KMS-11 (cell line): ENCODE measurements around the gene PRDM10.
"Not testable (repeated sequence)": the region's sequence is repeated elsewhere in the genome, so short reads cannot be mapped to it uniquely, and the experiment has no call there.

Experiments
- H2AFZ ChIP-seq: fragments of 200-600 bp; sonication (generic); 2 replicates; pipeline ENCODE4 v1.6.1; 2016; ENCODE audit warnings: antibody characterized with exemption, mixed run types, low read depth
- H3K27ac ChIP-seq: fragments of 200-600 bp; sonication (generic); 2 replicates; pipeline ENCODE4 v1.6.1; 2016; ENCODE audit warnings: mild to moderate bottlenecking, mixed run types
- H3K27me3 ChIP-seq: fragments of 200-600 bp; sonication (generic); 2 replicates; pipeline ENCODE4 v1.6.1; 2017; ENCODE audit warnings: mild to moderate bottlenecking, low read depth, mixed run types, moderate library complexity; ENCODE audit not compliant: insufficient read depth
- H3K36me3 ChIP-seq: fragments of 200-600 bp; sonication (generic); 2 replicates; pipeline ENCODE4 v1.6.1; 2017; ENCODE audit warnings: mild to moderate bottlenecking, mixed run types; ENCODE audit not compliant: insufficient read depth
- H3K4me1 ChIP-seq: fragments of 200-600 bp; sonication (generic); 2 replicates; pipeline ENCODE4 v1.6.1; 2016; ENCODE audit warnings: mild to moderate bottlenecking, low read depth, mixed run types; ENCODE audit not compliant: poor library complexity, severe bottlenecking
- H3K4me2 ChIP-seq: fragments of 200-600 bp; sonication (generic); 2 replicates; pipeline ENCODE4 v1.7.0; 2016; ENCODE audit warnings: mild to moderate bottlenecking, mixed run types
- H3K4me3 ChIP-seq: fragments of 200-600 bp; sonication (generic); IDR thresholded peaks from 2 replicates; pipeline ENCODE4 v1.6.1; 2017; ENCODE audit warnings: low read depth, low read length, mixed read lengths; ENCODE audit not compliant: insufficient read depth
- H3K79me2 ChIP-seq: fragments of 200-600 bp; sonication (generic); 2 replicates; pipeline ENCODE4 v1.6.1; 2016; ENCODE audit warnings: low read depth, mixed run types; ENCODE audit not compliant: insufficient read depth
- H3K9ac ChIP-seq: fragments of 200-600 bp; sonication (generic); 2 replicates; pipeline ENCODE4 v1.6.1; 2016; ENCODE audit warnings: mild to moderate bottlenecking, mixed run types
- H4K20me1 ChIP-seq: fragments of 200-600 bp; sonication (generic); 2 replicates; pipeline ENCODE4 v1.6.1; 2016; ENCODE audit warnings: mild to moderate bottlenecking, mixed run types; ENCODE audit not compliant: insufficient read depth
- CTCF ChIP-seq: fragments of 200-600 bp; sonication (generic); conservative IDR thresholded peaks from 2 replicates; pipeline ENCODE4 v1.6.1; 2017; ENCODE audit warnings: low read depth, mild to moderate bottlenecking, antibody characterized with exemption, low read length, moderate library complexity, mixed read lengths

PRDM10 gene

DNA sequence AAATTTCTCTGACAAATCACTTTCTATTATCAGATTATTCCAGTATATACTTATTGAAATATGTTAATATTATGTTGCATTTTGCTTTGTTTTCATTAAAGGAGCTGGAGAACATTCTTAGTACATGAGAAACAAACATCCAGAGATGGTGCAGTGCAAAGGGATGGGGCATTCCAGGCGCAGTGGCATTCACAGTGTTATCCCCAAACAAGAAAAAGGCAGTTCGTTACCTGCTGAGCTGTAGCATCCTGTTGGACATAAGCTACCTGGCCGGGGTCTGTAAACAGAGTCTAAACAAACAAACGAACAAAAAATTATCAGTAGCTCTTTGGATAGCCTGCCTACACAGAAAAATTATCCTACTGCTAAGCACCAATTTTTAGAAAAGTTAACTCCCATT is 47.4 kb downstream of the PRDM10 start:
- H3K9ac ChIP-seq: no peak overlapping the region
- H4K20me1 ChIP-seq: no peaks in the 10 kb centered on the region
- no peak overlapping the region for H3K27ac ChIP-seq
- no peak for TF ChIP-seq CTCF
- H2AFZ ChIP-seq: no peak overlapping the region
- H3K79me2 ChIP-seq: no peaks in the 10 kb centered on the region
- no peak overlapping the region for H3K4me3 ChIP-seq
- no peak overlapping the region for H3K4me2 ChIP-seq
- peaks cover 14% of the 10 kb centered on the region for H3K4me1 ChIP-seq
- no peaks in the 10 kb centered on the region for H3K27me3 ChIP-seq
- no peaks in the 10 kb centered on the region for H3K36me3 ChIP-seq

GRCh38 chr11:129954703-129955102 is 47.9 kb downstream of the PRDM10 start:
- H3K4me1 ChIP-seq: peaks cover 20% of the 10 kb centered on the region
- H3K27ac ChIP-seq, H2AFZ ChIP-seq, H4K20me1 ChIP-seq, H3K36me3 ChIP-seq, H3K4me2 ChIP-seq, H3K79me2 ChIP-seq, H3K9ac ChIP-seq, H3K27me3 ChIP-seq, H3K4me3 ChIP-seq: not testable (repeated sequence)

GRCh38 chr11:129951866-129952262 is 50.8 kb downstream of the PRDM10 start:
- H3K27ac ChIP-seq: peak overlapping the region; percentile 71; the same call in 1 of the 2 replicates
- H3K9ac ChIP-seq: no peak overlapping the region; the same call in 1 of the 2 replicates
- TF ChIP-seq CTCF: no peak
- no peak overlapping the region for H2AFZ ChIP-seq
- H3K4me2 ChIP-seq: peak overlapping the region; percentile 39; the same call in 1 of the 2 replicates
- H3K4me3 ChIP-seq: no peak overlapping the region
- H3K4me1 ChIP-seq: peaks cover 47% of the 10 kb centered on the region
- H4K20me1 ChIP-seq: no peaks in the 10 kb centered on the region
- no peaks in the 10 kb centered on the region for H3K79me2 ChIP-seq
- H3K36me3 ChIP-seq: no peaks in the 10 kb centered on the region
- H3K27me3 ChIP-seq: no peaks in the 10 kb centered on the region

GRCh38 chr11:129951201-129951865 is 51.3 kb downstream of the PRDM10 start:
- no peak overlapping the region for H3K4me3 ChIP-seq
- peak overlapping the region; percentile 22; the same call in 1 of the 2 replicates for H2AFZ ChIP-seq
- H4K20me1 ChIP-seq: no peaks in the 10 kb centered on the region
- H3K27me3 ChIP-seq: no peaks in the 10 kb centered on the region
- H3K4me2 ChIP-seq: peak overlapping the region; percentile 48; the same call in 1 of the 2 replicates
- peaks cover 52% of the 10 kb centered on the region for H3K4me1 ChIP-seq
- peak overlapping the region; percentile 71 for H3K27ac ChIP-seq
- no peaks in the 10 kb centered on the region for H3K79me2 ChIP-seq
- TF ChIP-seq CTCF: no peak
- H3K9ac ChIP-seq: peak overlapping the region; percentile 32; the same call in 1 of the 2 replicates
- H3K36me3 ChIP-seq: no peaks in the 10 kb centered on the region
